HG03108 (cell line): ENCODE data around the gene FMN1.
A peak's percentile ranks its signal among the peaks of the same experiment; 100 is the strongest.

Source experiments
- ATAC-seq: cut with Tn5 transposase; IDR thresholded peaks from one replicate; pipeline ENCODE4 v1.9.1; 2021; ENCODE audit warnings: moderate library complexity; ENCODE audit not compliant: unreplicated experiment

FMN1 gene

GRCh38 chr15:32737304-32737703, 457.2 kb downstream of the FMN1 start:
- ATAC-seq = no peak

DNA sequence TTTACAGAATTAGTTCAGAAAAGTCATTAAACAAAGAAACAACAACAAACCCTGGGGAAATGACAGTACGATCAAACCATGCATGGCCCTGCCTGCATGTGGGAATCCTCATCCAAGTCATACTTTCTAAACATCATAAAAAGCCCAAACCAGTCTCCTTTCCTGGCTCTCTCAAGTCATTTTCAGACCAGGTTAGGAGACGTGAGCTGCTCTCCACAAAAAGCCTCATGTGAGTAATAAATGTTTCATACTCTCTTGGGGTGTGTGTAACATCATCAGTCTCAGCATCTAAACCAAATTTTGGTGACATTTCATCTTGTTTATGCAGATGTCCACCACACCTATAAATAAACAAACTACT, 457.8 kb downstream of the FMN1 start:
- ATAC-seq = no peak

- no peak for ATAC-seq
These were observed 458.4 kb downstream of the FMN1 start for GRCh38 chr15:32735989-32736700.

DNA sequence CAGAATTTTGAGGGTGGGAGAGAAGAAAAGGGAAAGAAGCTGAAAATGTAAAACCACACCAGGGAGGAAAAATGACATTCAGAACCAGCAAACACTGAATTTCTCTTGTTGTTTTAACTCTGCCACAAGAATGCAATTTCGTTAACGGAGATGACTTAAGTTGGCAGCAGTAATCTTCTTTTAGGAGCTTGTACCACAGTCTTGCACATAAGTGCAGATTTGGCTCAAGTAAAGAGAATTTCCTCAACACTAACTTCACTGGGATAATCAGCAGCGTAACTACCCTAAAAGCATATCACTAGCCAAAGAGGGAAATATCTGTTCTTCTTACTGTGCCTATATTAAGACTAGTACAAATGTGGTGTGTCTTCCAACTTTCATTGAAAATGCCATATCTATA, 461.2 kb downstream of the FMN1 start:
- no peak for ATAC-seq

DNA sequence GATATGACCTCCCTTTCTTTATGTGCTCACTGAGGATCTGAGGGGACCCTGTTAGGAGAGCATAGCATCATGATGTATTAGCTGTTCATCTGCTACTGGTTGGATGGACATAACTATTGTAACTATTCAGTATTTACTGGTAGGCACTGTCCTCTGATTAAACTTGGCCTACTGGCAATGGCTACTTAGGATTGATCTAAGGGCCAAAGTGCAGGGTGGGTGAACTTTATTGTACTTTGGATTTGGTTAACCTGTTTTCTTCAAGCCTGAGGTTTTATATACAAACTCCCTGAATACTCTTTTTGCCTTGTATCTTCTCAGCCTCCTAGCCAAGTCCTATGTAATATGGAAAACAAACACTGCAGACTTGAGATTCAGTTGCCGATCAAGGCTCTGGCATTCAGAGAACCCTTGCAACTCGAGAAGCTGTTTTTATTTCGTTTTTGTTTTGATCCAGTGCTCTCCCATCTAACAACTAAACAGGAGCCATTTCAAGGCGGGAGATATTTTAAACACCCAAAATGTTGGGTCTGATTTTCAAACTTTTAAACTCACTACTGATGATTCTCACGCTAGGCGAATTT, 461.8 kb downstream of the FMN1 start:
- ATAC-seq = no peak

DNA sequence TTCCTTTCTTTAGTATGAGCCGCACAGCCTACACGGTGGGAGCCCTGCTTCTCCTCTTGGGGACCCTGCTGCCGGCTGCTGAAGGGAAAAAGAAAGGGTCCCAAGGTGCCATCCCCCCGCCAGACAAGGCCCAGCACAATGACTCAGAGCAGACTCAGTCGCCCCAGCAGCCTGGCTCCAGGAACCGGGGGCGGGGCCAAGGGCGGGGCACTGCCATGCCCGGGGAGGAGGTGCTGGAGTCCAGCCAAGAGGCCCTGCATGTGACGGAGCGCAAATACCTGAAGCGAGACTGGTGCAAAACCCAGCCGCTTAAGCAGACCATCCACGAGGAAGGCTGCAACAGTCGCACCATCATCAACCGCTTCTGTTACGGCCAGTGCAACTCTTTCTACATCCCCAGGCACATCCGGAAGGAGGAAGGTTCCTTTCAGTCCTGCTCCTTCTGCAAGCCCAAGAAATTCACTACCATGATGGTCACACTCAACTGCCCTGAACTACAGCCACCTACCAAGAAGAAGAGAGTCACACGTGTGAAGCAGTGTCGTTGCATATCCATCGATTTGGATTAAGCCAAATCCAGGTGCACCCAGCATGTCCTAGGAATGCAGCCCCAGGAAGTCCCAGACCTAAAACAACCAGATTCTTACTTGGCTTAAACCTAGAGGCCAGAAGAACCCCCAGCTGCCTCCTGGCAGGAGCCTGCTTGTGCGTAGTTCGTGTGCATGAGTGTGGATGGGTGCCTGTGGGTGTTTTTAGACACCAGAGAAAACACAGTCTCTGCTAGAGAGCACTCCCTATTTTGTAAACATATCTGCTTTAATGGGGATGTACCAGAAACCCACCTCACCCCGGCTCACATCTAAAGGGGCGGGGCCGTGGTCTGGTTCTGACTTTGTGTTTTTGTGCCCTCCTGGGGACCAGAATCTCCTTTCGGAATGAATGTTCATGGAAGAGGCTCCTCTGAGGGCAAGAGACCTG, 463.5 kb downstream of the FMN1 start:
- no peak for ATAC-seq

GRCh38 chr15:32729700-32730395, 464.7 kb downstream of the FMN1 start:
- no peak for ATAC-seq

DNA sequence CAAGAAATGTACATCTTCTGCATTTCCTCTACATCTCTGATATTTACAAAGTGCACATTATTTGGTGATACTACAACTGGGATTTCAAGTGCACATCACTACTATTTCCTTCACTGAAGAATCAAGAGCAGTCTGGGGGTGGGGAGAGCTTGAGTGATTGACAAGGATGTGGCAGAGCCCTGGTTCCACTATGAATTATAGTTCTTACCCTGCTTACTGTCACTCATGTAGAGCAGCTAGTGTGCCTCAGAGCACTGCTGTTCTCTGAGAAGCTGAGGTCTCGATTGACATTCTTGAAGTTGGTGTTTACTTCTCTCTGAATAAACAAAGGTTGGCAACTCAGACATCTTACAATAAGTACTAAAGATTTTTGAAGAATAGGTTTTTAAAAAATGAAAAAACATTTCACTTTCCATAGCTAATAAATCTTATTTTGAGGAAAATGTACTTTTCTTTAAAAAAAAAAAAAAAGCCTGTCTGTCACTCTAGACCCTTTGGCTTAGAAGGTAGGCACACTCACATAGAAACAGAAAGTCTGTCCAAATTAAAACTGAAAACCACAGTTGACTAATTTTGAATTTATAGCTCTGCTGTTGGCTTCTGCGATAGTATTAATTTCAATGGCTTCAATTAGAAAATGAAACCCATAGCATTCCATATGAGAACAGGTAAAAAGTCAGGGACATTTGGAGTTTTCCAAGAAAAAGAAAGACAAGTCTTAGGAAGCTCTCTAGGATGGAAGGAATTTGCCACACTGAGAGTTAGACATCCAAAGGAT, 471.2 kb downstream of the FMN1 start:
- peak; percentile 88 for ATAC-seq

DNA sequence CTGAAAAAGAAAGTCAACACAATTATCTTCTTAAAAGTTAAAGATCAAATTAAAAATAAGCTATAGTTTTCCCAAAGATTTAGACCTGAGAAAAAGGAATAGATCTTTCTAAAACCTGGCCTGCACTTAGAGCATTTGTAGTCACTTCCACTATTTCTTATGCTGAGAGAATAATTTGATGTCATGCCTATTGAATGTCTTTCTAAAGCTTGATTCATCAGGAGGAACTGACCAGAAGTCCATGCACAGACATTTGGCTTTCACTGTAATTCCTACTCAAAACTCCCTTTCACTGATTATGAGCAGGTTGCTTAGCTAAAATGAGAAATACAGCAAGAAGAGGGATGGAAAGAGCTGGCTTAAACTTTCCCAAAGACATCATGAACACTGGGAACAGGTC, 472.4 kb downstream of the FMN1 start:
- no peak for ATAC-seq

DNA sequence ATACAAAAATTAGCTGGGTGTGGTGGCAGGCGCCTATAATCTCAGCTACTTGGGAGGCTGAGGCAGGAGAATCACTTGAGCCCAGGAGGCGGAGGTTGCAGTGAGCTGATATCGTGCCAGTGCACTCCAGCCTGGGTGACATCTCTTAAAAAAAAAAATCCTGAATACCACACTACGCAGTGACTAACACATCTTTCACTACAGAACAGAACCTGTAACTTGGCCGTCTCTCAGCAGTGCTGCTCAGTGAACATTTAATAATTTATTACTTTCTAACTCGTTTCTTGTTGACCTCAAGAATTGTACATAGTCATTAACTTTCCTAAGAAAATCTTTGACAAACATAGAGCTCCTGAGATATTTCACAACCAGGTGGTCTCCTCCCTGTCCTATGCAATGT, 472.9 kb downstream of the FMN1 start:
- ATAC-seq = no peak

DNA sequence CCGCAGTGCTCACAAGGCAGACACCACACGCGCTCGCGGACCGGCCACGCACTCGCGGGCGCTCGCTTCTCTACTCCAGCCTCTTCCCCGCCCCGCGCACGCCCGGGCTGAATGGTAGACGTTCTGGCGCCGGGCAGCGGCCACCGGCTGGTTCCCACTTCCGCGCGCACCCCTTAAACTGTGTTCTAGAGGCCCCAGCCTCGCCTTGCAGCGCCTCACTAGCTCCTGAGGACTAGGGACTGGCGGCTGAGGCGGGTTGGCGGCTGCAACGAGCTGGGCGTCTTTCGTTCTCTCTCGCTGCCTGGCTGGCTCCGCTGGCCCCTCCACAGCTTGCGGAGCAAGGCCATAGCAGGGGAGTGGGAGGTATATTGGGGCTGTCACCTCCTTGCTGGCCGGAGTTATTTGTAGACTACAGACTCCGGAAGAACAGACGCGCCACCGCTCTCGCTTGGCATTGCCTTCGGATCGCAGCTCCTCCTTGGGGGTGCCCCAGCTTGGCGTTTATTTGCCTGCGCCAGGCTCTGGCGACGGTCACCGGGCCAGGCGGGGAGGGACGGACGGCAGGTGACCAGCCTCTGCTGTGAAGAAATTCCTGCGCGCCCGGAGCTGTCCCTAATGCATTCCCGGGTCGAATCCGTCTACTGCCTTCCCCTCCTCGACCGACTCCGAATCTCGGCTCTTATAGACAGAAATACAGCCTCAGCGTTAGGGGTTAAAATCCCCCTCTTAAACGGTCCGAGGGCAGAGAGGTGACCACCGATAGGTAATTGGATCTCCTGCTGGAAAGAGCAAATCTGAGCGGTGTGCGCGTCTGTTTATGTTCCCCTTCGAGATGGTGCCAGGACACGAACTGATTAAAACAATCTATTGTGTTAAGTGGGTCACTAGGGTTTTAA, 475.4 kb downstream of the FMN1 start:
- no peak for ATAC-seq

DNA sequence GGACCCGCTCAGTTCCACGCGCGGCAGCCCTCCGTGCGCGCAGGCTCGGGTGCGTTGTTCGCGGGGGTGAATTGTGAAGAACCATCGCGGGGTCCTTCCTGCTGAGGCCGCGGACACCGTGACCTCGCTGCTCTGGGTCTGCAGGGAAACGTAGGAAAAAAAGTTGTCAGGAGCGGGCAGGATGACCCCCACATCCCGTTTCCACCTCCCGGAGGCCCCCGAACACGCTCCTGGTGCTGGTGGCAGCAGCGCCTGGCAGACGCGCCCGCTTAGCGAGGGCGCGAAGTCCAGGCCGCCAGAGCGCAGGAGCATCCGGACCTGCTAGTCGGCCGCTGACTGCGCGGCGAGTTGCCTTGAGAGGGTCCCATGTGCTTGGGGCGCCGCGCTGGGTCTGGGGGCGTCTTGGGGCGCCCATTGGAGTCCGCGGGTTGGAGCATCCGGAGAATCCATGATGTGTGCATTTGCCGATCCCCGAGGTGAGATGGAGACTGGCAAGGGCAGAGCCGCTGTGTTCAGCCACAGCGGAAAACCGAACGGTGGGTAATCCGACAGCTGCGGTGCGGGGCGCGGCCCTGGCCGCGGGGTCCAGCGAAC, 476.2 kb downstream of the FMN1 start:
- ATAC-seq = no peak

- no peak for ATAC-seq
These were observed 476.9 kb downstream of the FMN1 start, which contains the start of gene GREM1 for GRCh38 chr15:32717426-32718226. TSS of gene GREM1 (plus strand) at chr15:32718004. CDS start at chr15:32730691, 12,687 bp downstream.

DNA sequence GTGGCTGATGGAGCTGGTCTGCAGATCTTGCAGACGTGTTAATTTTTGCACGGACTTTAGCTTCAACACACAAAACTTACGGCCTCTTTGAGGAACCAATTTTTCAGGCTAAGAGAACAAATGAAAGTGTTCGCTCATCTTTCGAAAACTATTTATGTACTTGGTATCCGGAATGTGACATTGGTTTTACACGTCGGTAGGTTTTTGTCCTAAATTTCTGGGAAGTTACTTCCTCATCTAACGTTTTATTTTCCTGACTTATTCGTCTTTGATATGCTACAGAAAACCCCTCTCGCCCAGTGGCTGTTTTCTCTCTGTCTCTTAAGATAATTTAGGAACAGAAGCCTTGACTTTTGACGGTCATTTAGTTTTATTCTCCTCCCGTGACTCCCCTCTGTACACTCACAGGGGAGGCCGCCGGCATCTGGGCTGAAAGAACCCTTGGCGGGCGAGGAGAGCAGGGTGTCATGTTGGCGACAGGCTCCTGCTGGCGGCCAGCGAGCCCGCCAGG, 477.5 kb downstream of the FMN1 start:
- ATAC-seq = no peak

- no peak for ATAC-seq
These were observed 478.1 kb downstream of the FMN1 start for GRCh38 chr15:32716216-32716914.
